ENCODE results near the gene VAC14. TPM values are rescaled to one million over a fixed set of nuclear protein-coding genes. Genes with fewer than 3 reads are reported as not detected.

VAC14 gene
- total and polyA plus RNA-seq, 4 experiments from 2014 or later = 30.0 to 41.8 (median 39.2) TPM

DNA sequence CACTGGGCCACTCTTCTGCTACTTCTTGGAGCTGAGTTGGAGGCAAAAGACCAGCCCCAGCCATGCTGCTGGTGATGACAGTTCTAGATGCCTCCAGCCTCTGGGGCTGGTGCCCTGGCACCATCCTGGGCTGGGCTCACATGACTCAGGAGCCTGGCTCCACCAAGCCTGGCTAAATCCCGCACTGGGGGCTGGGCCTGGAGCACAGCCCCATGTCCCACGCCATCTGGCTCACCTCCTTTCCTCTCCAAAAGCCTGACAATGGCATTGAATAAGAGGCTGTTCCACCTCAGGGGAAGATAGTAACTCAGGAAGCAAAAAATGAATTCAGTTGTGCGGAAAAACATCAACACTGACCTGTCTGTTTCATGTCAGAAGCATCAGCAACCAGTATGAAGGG, 70.0 kb downstream of the VAC14 start:
- intact Hi-C loops (cut with micrococcal nuclease) = no loop called here
- Histone ChIP-seq H3K27me3 (ENCODE audit: insufficient read depth, low read length) (no peaks in the 10 kb centered on the region), H3K9me3 (ENCODE audit: control insufficient read depth in 1 of 2, low read length in 2 of 2) (no peaks in the 10 kb centered on the region), H3K36me3 (ENCODE audit: insufficient read depth, low read length) (peaks cover 27% of the 10 kb centered on the region), H3K27ac (ENCODE audit: low read depth, low read length) (no peak overlapping the region), H3K4me1 (ENCODE audit: insufficient read depth, low read length) (no peaks in the 10 kb centered on the region), H3K4me3 (ENCODE audit: low read length in 2 of 2) (no peak overlapping the region)
- H3K27ac Mint-ChIP-seq = no peak overlapping the region
- H3K4me1 Mint-ChIP-seq = peaks cover 0 to 6% (median 2%) of the 10 kb centered on the region in 4 donors
- no peak for DNase-seq
- ChIA-PET POLR2A (ENCODE audit: partially characterized antibody) (no interaction called here), CTCF (ENCODE audit: partially characterized antibody) (no interaction called here)
- no peaks in the 10 kb centered on the region for H3K27me3 Mint-ChIP-seq
- H3K4me3 Mint-ChIP-seq = no peak overlapping the region
- H3K36me3 Mint-ChIP-seq = peaks cover 45 to 52% of the 10 kb centered on the region in 2 donors
- no peaks in the 10 kb centered on the region for H3K9me3 Mint-ChIP-seq

DNA sequence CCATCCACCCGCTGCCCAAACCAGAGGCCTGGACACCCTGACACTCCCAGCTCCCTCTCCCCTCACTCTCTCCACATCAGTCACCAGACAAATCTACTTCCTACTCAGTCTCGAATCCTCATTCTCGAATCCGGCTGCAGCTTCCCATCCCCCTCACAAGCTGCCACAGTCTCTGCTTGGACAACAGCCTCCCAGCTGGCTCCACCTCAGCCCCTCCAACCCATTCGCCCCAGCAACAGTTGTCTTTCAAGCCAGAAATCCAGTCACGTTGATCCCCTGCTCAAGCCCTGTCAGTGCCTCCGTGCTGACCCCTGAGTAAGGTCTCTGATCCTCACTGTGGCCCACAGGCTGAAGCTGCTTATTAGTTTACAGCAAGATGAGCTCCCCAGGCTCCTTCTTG, 70.9 kb downstream of the VAC14 start:
- no peak for DNase-seq
- H3K4me3 ChIP-seq (ENCODE audit: low read length in 2 of 2) = no peak overlapping the region
- ChIA-PET POLR2A (ENCODE audit: partially characterized antibody) (interaction anchor here (0.6 kb wide), 1 partner anchor 9 kb away, joined by 3 read pairs; no protein-coding TSS in a partner anchor), CTCF (ENCODE audit: partially characterized antibody) (no interaction called here)
- intact Hi-C loops (cut with micrococcal nuclease) = no loop called here
- peaks cover 47 to 53% of the 10 kb centered on the region in 2 donors for H3K36me3 Mint-ChIP-seq
- H3K27ac Mint-ChIP-seq = no peak overlapping the region
- no peak overlapping the region for H3K27ac ChIP-seq (ENCODE audit: low read depth, low read length)
- peaks cover 27% of the 10 kb centered on the region for H3K36me3 ChIP-seq (ENCODE audit: insufficient read depth, low read length)
- no peaks in the 10 kb centered on the region for H3K9me3 ChIP-seq (ENCODE audit: control insufficient read depth in 1 of 2, low read length in 2 of 2)
- no peaks in the 10 kb centered on the region for H3K27me3 Mint-ChIP-seq
- no peaks in the 10 kb centered on the region for H3K9me3 Mint-ChIP-seq
- H3K4me3 Mint-ChIP-seq = no peak overlapping the region
- no peaks in the 10 kb centered on the region for H3K4me1 ChIP-seq (ENCODE audit: insufficient read depth, low read length)
- peaks cover 0 to 6% (median 2%) of the 10 kb centered on the region in 4 donors for H3K4me1 Mint-ChIP-seq
- H3K27me3 ChIP-seq (ENCODE audit: insufficient read depth, low read length) = no peaks in the 10 kb centered on the region

DNA sequence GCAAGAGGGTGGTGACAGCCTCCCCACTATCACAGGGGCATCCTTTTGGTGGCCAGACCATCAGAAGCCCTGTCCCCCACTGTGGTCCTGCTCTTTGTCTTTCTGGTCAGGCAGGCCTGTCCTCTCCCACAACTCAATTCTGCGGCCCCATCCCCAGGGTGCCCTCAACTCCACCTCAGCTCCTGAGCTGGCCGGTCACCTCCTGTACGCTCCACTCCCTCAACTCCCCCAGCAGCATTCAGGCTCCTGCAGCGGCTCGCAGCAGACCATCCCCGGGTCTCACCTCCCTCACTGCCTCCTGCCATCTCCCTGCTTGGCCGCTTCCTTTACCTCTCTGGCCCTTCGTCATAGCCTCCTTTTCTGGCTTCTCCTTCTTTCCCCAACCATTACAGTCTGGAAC, 71.7 kb downstream of the VAC14 start:
- Histone ChIP-seq H3K27ac (ENCODE audit: low read depth, low read length) (no peak overlapping the region), H3K4me1 (ENCODE audit: insufficient read depth, low read length) (no peaks in the 10 kb centered on the region), H3K9me3 (ENCODE audit: control insufficient read depth in 1 of 2, low read length in 2 of 2) (no peaks in the 10 kb centered on the region), H3K27me3 (ENCODE audit: insufficient read depth, low read length) (no peaks in the 10 kb centered on the region), H3K36me3 (ENCODE audit: insufficient read depth, low read length) (peaks cover 27% of the 10 kb centered on the region), H3K4me3 (ENCODE audit: low read length in 2 of 2) (no peak overlapping the region)
- no peak for DNase-seq
- H3K27me3 Mint-ChIP-seq = no peaks in the 10 kb centered on the region
- CTCF ChIA-PET (ENCODE audit: partially characterized antibody) = no interaction called here
- H3K4me3 Mint-ChIP-seq = peak overlapping the region in 1 of 8 donors; percentile 4
- H3K27ac Mint-ChIP-seq = peak overlapping the region in 1 of 7 donors; percentile 31
- peaks cover 42 to 48% of the 10 kb centered on the region in 2 donors for H3K36me3 Mint-ChIP-seq
- POLR2A ChIA-PET (ENCODE audit: partially characterized antibody) = no interaction called here
- intact Hi-C loops (cut with micrococcal nuclease) = no loop called here
- peaks cover 0 to 4% (median 0%) of the 10 kb centered on the region in 4 donors for H3K4me1 Mint-ChIP-seq
- H3K9me3 Mint-ChIP-seq = no peaks in the 10 kb centered on the region

DNA sequence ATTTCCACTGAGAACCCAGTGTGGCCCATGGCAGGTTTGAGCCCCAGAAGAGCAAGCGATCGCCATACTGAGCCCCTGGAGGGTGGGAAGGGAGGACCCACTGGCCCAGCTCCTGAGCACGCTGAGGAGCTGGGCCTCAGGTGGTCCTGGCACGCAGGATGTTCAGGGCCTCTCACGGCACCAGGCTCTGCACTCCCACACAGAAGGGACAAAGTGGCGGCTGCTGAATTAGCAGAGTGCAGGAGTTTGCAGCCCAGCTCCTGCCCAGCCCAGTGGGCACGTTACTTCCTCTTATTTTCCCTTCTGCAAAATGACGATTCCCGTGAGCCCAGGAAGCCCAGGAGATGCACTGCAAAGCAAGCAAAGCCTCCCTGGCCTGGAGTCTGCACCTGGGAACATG, 72.8 kb downstream of the VAC14 start:
- H3K4me3 Mint-ChIP-seq = no peak overlapping the region
- Histone ChIP-seq H3K36me3 (ENCODE audit: insufficient read depth, low read length) (peaks cover 27% of the 10 kb centered on the region), H3K27me3 (ENCODE audit: insufficient read depth, low read length) (no peaks in the 10 kb centered on the region), H3K27ac (ENCODE audit: low read depth, low read length) (no peak overlapping the region), H3K4me3 (ENCODE audit: low read length in 2 of 2) (no peak overlapping the region), H3K9me3 (ENCODE audit: control insufficient read depth in 1 of 2, low read length in 2 of 2) (no peaks in the 10 kb centered on the region), H3K4me1 (ENCODE audit: insufficient read depth, low read length) (no peaks in the 10 kb centered on the region)
- CTCF ChIA-PET (ENCODE audit: partially characterized antibody) = no interaction called here
- POLR2A ChIA-PET (ENCODE audit: partially characterized antibody) = no interaction called here
- peaks cover 41 to 46% of the 10 kb centered on the region in 2 donors for H3K36me3 Mint-ChIP-seq
- peaks cover 0 to 4% (median 0%) of the 10 kb centered on the region in 4 donors for H3K4me1 Mint-ChIP-seq
- no peak for DNase-seq
- no peak overlapping the region for H3K27ac Mint-ChIP-seq
- H3K9me3 Mint-ChIP-seq = no peaks in the 10 kb centered on the region
- no peaks in the 10 kb centered on the region for H3K27me3 Mint-ChIP-seq
- intact Hi-C loops (cut with micrococcal nuclease) = no loop called here

DNA sequence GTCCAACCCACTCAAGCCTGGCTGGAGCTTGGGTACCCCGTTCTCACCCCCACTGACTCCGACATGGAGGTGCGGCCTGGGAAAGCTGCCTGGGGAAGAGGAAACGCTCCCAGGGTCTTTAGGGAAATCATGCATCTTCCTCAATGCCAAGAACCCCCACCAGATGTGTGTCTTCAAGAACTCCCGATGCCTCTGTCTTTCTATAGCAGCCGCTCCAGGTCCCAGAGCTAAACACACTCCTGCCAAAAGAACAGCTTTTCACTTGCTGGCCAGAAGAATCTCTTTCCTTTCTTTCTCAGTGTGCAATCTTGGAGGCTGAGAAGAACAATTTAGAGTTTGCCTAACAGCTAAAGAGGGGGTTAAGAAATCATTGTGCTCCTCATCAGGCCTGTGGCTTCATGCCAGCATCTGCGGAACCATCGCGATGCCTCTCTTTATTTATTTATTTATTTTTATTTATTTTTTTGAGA, 74.0 kb downstream of the VAC14 start:
- no peaks in the 10 kb centered on the region for H3K27me3 Mint-ChIP-seq
- POLR2A ChIA-PET (ENCODE audit: partially characterized antibody) = no interaction called here
- Histone ChIP-seq H3K4me1 (ENCODE audit: insufficient read depth, low read length) (no peaks in the 10 kb centered on the region), H3K36me3 (ENCODE audit: insufficient read depth, low read length) (peaks cover 27% of the 10 kb centered on the region), H3K9me3 (ENCODE audit: control insufficient read depth in 1 of 2, low read length in 2 of 2) (no peaks in the 10 kb centered on the region), H3K4me3 (ENCODE audit: low read length in 2 of 2) (no peak overlapping the region), H3K27me3 (ENCODE audit: insufficient read depth, low read length) (no peaks in the 10 kb centered on the region), H3K27ac (ENCODE audit: low read depth, low read length) (no peak overlapping the region)
- peaks cover 0 to 3% (median 0%) of the 10 kb centered on the region in 4 donors for H3K4me1 Mint-ChIP-seq
- peaks cover 45 to 46% of the 10 kb centered on the region in 2 donors for H3K36me3 Mint-ChIP-seq
- H3K27ac Mint-ChIP-seq = no peak overlapping the region
- CTCF ChIA-PET (ENCODE audit: partially characterized antibody) = no interaction called here
- no peak for DNase-seq
- no peak overlapping the region for H3K4me3 Mint-ChIP-seq
- intact Hi-C loops (cut with micrococcal nuclease) = no loop called here
- no peaks in the 10 kb centered on the region for H3K9me3 Mint-ChIP-seq

DNA sequence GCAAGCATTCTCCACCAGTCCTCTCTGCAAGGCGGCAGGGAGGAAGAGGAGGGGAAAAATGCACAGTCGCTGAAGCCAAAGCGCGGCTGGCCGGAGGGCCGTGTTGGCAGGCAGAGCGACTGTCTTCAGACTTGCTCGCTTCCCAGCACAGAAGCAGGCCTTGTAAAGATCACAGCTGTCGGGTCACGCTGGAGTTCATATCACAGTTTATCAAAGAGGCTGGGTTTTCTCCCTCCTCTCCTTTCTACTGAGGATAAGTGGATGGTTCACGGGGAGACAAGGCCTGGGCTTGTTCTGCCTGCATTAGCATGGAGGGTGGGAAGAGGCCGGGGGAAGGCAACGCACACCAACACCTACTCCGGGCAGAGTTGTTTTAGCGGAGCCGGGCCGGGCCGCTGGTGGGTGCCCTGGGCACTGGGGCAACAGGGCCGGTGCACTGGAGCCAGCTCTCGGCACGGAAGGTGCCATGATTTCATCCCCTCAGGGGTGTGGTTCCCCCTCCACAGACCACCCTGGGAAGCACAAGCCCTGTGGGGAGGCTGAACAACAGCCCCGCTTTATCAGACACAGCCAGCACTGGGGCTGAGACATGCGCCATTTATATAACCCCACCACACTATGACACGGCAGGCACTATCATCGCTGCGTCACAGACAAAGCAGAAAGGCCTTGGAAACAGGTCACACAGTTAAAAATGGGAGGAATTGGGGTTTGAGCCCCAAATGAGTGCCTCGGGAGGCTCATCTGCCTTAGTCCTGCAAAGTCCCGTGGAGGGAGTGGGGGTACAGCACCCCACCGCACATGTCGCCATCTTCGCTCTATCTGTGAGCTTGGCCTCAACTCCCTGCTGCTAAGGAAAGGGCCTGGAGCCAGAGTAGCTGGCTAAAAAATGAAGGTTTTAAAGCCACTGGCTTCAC, 74.8 kb downstream of the VAC14 start:
- no peak overlapping the region for H3K27ac ChIP-seq (ENCODE audit: low read depth, low read length)
- DNase-seq = no peak
- Mint-ChIP-seq H3K4me3 (no peak overlapping the region), H3K27ac (no peak overlapping the region), H3K27me3 (no peaks in the 10 kb centered on the region), H3K9me3 (no peaks in the 10 kb centered on the region), H3K36me3 (peaks cover 40 to 43% of the 10 kb centered on the region in 2 donors), H3K4me1 (no peaks in the 10 kb centered on the region)
- no peak overlapping the region for H3K4me3 ChIP-seq (ENCODE audit: low read length in 2 of 2)
- intact Hi-C loops (cut with micrococcal nuclease) = no loop called here
- ChIA-PET POLR2A (ENCODE audit: partially characterized antibody) (no interaction called here), CTCF (ENCODE audit: partially characterized antibody) (no interaction called here)
- H3K27me3 ChIP-seq (ENCODE audit: insufficient read depth, low read length) = no peaks in the 10 kb centered on the region
- no peaks in the 10 kb centered on the region for H3K9me3 ChIP-seq (ENCODE audit: control insufficient read depth in 1 of 2, low read length in 2 of 2)
- H3K36me3 ChIP-seq (ENCODE audit: insufficient read depth, low read length) = peaks cover 21% of the 10 kb centered on the region
- H3K4me1 ChIP-seq (ENCODE audit: insufficient read depth, low read length) = no peaks in the 10 kb centered on the region

DNA sequence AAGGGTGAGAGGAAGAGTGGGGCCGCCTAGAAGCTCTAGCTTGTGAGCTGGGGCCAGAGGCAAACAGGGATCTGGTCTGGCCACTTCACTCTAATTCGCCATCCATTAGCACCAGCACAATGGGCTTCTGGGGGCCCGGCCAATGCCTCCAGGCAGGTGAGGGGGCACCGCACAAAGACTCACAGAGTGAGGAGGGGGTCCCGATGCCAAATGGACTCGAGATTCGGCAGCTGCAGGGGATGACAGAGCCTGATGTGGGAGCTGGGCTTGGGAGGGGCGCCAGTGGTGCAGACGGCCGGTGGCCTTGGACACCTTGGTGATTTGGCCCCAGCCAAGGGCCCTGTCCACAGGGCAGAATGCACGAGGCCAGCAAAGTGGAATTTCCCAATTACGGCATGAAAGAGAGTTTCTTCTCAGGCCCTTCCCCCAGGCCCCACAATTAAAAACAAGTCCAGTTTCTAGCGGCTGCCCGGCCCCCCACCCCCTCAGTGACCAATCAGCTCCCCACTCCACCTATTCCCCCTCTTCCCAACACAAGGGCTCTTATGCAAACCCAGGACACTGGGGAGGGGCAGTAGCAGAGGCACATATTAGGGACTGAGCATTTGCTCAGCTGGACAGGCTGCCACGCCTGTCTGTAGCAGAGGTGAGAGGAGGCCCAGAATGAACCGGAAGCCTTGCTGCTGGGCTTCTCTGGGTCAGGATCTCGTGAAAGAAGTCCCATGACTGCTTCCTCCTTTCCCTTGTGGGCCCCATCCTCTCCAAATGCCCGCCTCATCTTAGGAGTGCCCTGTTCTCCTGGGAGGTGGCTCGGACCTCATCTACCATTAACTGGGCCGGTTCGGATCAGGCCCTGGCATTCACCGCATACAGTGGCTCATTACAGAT, 75.7 kb downstream of the VAC14 start:
- no peak overlapping the region for H3K4me3 Mint-ChIP-seq
- Histone ChIP-seq H3K4me1 (ENCODE audit: insufficient read depth, low read length) (no peaks in the 10 kb centered on the region), H3K9me3 (ENCODE audit: control insufficient read depth in 1 of 2, low read length in 2 of 2) (no peaks in the 10 kb centered on the region), H3K27me3 (ENCODE audit: insufficient read depth, low read length) (no peaks in the 10 kb centered on the region), H3K36me3 (ENCODE audit: insufficient read depth, low read length) (peaks cover 21% of the 10 kb centered on the region), H3K27ac (ENCODE audit: low read depth, low read length) (no peak overlapping the region), H3K4me3 (ENCODE audit: low read length in 2 of 2) (no peak overlapping the region)
- CTCF ChIA-PET (ENCODE audit: partially characterized antibody) = no interaction called here
- POLR2A ChIA-PET (ENCODE audit: partially characterized antibody) = no interaction called here
- no peaks in the 10 kb centered on the region for H3K27me3 Mint-ChIP-seq
- intact Hi-C loops (cut with micrococcal nuclease) = no loop called here
- no peak for DNase-seq
- no peaks in the 10 kb centered on the region for H3K9me3 Mint-ChIP-seq
- no peak overlapping the region for H3K27ac Mint-ChIP-seq
- peaks cover 46 to 48% of the 10 kb centered on the region in 2 donors for H3K36me3 Mint-ChIP-seq
- H3K4me1 Mint-ChIP-seq = peaks cover 0 to under 1% (median 0%) of the 10 kb centered on the region in 4 donors
